HTERT RPE-1 (cell line): Measurements from ENCODE around the gene NAALADL2.
"Not testable (repeated sequence)": the region's sequence is repeated elsewhere in the genome, so short reads cannot be mapped to it uniquely, and the experiment has no call there.

ENCODE experiments used
- in situ Hi-C: fragments of 300-500 bp; cut with MboI; formaldehyde crosslinking; loops from 4 replicates; pipeline ENCODE4 v1.14.3; 2020; ENCODE audit warnings: low sequenced_read_pairs

NAALADL2 gene

DNA sequence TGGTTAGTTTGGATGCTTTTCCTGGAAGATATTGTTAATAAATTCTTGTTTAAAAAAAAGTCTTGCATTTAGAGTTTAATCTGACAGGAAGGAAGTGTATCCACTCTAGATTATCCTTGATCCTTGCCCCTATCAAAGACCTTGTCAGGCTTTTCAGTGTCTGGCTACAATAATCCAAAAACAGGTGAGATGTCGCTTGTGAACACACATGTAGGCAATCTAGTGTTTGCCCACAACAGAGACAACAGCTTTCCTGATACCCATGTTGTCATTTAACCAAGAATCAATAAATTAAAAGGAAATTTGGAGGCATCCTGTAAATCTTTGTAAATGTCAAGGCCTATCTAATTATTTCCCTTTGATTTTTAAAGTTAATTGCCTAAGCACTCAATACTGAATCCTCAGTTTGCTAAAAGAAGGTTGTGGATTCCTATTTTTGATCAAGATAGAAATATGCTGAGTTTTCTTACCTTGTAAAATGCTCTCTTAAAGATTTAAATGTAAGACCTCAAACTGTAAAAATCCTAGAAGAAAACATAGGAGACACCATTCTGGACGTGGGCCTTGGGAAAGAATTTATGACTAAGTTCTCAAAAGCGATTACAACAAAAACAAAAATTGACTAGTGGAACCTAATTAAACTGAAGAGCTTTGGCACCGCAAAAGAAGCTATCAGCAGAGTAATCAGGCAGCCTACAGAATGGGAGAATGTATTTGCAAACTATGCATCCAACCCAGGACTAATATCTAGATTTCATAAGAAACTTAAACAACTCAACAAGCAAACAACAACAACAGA is 207.7 kb downstream of the NAALADL2 start:
- in situ Hi-C loops = no loop called here

DNA sequence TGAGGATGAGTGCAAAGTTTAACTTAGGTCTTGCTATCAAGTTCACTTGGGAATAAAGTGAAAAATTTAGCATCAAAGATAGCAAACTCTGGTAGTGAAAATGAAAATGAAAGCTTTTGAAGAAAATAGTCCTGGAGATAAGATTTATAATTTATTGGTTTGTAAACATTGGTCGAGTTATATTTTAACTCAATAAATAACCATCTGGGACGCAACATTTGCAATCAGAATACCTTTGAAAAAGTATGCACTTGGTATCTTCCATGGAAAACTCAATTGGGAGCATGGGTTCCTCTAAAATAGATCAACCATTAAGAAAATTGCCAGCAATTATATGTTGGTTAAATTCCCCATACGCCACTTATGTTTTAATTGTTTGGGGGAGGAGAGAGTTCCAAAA is 209.5 kb downstream of the NAALADL2 start:
- in situ Hi-C loops = no loop called here

DNA sequence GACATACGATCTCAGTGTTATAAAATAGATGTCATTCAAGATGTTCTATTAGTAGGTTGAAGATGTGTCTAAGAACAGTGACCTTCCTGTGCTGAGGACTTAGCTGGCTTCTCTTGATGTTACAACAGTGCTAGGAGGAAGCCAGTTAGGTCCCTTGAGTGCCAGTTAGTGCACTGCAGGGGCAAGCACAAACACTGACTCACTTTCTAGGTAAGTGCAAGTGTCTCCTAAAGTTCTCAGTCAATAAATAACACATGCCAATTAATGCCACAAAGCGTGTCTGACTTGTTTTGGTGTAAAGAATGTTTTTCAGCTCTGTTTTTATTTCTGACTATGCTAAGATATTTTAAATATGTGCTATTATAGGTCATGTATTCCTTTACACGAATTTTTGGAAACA is 211.8 kb downstream of the NAALADL2 start:
- in situ Hi-C loops = no loop called here

DNA sequence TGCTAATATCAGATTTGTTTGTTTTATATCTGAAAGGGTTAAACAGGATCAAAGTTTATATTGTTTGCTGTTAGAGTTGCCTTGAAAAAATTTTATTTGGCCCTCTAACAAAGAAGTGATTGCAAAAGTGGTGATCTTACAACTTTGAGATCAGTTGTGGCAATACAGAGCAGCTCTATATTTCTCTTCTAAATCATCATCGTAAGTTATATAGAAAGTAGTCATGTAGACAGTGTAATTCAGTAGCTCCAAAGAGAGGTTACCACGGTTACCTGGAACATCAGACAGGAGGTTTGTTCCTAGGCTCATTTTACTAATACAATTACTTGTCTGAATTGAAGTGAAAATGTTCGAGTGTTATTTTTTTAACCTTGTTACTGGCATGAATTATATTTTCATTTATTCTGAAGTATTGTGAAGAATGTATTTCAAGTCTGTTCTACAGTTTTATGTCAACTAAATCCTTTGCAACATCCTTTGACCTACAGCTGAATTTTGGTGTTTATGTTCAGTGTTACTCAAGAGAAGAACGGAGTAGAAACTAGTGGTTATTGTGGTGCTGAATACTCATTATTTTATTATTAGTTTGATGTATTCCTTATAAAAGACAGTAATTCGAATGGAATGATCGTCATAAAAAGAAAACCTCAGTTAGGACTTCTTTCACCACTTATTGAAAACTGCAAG is 214.2 kb downstream of the NAALADL2 start:
- in situ Hi-C loops = no loop called here

DNA sequence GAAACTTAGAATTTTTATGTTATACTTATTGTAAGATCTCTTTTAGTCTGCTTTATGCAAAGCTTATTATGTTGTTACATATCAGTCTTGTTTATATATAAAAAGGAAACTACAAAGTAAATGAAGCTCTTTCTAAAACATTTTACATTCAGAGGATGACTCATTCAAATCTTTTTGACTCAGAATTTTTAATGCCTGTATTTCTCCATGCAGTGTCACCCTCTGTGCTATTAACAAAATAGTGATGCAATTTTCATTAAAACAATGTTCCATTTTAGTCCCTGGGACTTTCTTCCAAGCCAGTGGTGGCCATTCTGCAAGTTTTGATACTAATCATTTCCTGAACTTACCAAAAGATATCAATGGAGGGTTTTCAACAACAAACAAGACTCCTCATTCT is 216.1 kb downstream of the NAALADL2 start:
- in situ Hi-C loops = no loop called here

DNA sequence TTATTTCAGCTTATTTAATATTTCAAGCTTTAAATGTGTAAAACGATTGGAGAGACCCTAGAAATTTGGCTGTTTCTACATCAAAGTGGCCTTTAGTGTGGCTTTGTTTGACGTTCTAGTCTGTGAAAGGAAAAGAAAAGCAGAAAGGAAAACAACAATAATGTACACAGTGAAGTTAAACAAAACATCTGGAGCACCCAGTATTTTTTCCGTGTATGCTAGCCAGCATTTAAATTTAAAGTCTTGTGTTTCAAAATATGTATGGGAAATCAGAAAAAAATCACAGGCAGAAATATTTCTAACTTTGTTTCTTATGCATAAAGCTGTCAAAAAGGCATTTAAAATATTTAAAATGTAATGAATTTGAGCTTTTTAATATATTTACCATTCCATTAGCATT is 218.1 kb downstream of the NAALADL2 start:
- in situ Hi-C loops = no loop called here

DNA sequence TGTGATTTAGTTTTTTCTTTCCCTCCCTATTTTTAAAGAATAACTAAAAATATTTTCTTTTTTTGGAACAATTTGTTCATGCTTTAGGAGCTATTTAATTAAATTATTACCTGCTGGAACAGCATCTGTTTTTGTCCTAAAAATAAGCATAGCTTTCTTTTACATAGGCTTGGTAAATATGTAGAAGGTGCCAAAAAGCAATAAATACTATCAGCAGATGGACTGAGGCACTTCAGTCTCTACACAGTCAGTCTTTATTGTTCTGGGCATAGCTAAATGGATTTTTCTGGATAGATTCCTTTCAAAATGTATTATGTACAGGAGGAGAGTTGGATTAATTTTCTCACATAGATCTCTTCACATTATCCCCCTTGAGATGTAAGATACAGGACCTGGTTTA is 223.5 kb downstream of the NAALADL2 start:
- in situ Hi-C loops = no loop called here

DNA sequence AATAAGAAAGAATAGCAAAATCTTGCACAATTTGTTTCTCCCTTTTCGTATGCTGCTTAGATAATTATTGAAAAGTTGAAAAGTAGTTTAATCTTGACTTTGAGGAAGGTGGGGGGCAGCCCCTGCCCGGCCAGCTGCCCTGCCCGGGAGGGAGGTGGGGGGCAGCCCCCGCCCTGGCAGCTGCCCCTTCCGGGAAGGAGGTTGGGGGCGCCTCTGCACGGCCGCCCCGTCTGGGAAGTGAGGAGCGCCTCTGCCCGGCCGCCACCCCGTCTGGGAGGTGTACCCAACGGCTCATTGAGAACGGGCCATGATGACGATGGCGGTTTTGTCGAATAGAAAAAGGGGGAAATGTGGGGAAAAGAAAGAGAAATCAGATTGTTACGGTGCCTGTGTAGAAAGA is 228.0 kb downstream of the NAALADL2 start:
- in situ Hi-C loops = not testable (repeated sequence)

DNA sequence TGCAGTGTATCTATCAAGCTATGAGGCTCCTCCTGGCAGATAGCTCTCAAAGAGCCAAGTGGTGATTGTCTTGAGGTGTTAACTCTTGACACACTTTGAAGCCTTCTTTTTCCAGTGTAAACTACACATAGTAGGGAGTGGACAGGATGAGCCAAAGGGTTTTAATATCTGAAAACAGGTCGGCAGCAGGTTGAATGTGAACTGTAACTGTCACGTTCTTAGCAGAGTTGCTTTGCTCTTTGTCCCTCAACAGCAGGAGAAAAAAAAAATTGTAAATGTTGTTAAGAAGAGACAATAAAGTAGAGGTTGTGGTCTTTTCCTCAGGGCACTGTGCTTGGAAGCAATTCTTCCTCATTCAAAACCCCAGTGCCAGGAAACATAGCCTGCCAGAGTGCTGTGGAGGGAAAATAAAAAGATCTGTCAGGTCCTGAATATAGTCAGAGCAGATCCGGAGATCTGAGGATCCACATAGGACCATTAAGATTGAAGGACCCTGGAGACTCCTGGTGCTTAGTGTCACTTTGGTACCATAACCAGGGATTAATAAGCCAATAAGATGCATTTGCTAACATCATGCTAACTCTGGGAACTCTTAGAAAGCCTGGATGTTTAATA is 229.7 kb downstream of the NAALADL2 start:
- in situ Hi-C loops = no loop called here

DNA sequence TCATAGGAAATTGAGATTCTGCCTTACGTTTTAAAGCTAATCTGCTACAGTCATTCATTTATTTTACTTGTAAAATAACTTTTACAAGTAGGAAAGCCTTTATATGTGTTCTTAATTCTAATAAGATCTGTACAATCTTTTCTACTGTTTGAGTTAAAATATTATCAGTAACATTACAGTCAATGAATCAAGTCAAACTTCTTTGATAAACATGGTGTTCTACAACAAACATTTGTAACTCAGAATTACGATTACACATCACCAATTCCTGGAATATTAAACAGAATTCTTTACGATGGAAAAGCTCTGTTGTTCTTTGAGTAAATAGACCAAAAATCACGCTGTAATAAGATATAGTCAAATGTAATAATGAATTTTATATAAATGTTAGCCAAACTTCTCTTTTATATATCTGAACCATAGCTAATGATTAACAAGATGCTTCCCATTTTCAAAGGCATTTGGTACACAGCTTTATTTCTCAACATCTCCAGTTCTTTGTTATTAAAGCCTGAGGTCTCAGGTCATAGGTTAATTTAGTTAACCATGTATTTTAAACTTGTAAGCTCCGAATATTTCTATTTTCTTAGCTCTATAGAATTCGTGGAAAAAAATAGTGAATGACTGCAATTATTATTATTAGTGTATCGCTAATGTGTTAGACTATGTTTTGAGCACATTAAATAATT is 232.4 kb downstream of the NAALADL2 start:
- in situ Hi-C loops = no loop called here

DNA sequence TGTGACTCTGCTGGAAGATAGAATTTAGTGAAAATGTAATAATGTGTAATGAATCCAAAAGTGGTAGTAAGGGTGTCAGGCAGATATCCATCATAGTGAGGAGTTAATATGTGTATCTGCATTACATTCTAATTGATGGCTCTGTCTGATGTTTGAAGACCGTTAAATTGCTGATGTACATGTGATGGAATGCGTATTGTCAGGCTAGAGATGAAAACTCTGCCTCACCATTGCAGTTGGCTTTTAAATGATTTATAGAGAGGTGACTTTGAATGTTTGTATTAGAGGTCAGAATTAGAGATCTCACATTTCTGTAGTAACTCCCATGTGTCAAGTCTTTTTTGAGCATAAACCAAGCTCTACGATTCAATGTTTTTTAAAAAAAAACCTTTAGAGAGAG is 234.6 kb downstream of the NAALADL2 start:
- in situ Hi-C loops = no loop called here

DNA sequence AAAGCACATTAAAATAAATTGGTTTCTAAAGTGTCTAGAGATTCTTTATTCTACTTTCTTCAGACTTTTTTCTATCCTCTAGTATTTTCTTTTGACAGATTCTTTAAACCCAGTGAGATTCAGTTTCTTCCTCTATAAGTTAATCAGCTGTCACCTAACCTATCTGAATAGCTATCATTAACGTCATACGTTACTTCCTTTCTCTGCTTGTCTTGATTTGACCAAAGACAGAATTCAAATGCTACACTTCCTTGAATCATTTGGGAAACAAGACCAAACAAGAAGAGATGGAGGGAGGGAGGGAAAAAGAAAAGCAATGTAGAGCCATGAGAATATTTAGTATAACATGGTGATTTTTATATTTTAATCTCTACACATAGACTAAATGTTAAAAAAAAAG is 235.2 kb downstream of the NAALADL2 start:
- in situ Hi-C loops = no loop called here

DNA sequence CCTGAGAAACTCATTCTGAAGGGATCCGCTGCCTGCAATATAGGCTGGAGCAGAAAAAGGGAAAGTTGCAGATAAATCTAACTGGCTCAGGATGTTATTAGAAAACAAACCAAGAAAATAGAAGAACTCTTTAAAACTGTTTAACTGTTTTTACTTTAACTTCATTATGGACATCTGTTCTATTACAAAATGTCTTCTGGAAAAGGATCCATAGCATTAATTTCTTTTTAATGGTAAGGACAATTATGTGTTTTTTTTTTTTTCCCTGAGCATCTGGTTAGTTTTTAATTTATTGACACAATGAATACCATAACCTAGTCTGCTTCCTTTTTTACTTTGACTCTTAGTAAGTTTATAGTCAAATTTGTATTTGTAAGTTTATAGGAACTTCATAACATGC is 239.5 kb downstream of the NAALADL2 start:
- in situ Hi-C loops = no loop called here

DNA sequence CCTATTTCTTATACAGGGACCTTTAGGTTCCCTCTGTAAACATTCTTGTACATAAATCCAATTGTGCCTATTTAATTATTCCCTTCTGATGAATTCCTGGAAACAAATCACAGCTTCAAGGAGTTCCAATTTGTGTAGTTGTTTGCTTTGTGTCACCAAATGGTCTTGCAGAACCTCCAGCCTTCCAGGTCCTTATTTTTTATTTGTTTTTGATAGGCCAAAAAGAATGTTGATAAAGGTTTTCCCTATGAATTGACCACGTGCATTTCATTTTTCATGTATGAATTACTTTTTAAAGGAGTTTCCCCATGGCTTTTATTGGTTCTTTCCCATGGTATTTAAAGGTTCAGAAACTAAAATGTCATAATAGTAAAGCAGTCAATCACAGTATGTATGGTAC is 243.0 kb downstream of the NAALADL2 start:
- in situ Hi-C loops = no loop called here

DNA sequence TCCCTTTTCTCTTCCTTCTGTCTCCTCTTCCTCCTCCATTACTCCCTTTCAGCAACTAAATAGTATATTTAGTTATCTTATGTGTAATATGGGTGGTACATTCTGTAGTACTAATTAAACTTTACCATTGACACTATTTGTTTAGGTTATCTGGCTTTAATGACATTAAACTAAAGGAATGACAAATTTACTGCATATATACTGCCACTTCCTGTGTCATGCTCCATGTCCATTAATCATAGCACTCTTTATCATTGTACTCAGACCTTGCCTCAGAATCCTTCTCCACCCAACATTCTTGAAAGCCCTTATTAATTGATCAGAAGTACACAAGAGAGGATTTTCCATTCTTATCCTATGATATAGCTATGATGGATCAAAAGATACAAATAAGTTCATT is 244.2 kb downstream of the NAALADL2 start:
- in situ Hi-C loops = no loop called here

DNA sequence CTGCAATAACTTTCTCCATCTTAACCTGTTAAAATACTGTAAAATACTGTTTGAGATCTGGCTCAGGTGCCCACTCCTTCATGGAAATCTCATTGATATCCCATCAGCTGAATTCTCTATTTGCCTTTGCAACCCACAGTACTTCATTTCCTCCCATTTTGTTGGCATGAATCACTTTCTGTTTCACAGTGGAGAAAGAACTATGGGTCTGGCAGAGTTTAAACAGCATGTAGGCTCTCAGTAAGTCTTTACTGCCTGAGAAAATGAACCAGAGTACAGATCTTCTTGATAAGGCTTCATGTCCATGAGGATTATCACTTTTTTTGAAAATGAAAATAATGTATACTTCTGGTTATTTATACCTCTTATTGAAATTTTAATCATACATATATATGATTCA is 245.9 kb downstream of the NAALADL2 start:
- in situ Hi-C loops = no loop called here

DNA sequence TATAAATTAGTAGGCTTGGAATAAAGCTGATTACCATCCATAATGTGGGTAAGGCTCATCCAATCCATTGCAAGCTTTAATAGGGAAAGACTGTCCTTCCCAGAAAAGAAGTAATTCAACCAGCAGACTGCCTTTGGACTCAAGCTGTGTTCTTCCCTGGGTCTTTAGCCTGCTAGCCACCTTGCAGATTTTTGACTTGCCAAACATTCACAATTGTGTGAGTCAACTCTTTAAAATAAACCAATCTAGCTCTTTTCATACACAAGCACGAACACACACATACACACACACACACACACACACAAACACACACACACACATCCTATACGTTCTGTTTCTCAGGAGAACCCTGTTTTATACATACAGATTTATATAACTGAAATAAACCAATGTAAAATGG is 248.1 kb downstream of the NAALADL2 start:
- in situ Hi-C loops = no loop called here

DNA sequence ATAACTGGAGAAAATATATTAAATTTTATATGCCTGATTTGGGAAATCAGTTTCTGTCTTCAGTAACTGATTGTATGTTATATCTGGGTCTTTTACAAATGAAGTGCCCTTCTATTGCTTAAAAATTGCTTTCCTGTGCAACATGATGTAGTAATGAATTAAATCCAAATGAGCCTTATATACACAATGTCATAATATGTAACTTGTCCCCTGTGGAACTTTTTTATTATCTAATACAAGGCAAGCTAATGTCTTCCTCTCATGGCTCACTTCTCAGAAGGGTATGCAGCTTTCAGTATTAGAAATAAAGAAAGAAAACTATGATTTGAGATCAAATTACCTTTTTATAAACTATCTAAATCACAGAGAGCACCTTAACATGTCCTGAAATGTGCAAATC is 248.9 kb downstream of the NAALADL2 start:
- in situ Hi-C loops = no loop called here

DNA sequence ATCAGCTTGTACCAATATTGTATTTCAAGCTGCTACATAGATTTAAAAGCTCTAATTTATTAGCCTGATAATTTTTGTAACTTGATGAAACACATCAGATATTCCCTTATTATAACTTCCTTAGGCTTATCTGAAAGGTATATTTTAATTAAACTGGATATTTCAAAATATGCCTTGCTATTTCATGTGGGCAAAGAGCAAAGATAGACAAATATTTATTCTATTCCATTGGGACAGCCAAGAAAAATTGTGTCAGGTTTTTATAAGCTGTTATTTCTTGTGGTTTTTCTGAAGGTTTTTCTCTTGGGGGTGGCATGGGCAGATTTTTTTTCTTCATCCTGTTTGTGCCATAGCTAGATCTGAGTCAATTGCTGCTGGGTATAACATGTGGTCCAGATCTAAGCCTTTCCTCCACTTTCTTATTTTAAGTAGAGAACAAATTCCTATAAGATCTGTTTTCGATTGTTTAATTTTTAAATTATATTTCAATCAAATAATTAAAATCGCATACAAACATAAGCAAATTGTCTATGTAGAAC is 249.5 kb downstream of the NAALADL2 start:
- in situ Hi-C loops = no loop called here

DNA sequence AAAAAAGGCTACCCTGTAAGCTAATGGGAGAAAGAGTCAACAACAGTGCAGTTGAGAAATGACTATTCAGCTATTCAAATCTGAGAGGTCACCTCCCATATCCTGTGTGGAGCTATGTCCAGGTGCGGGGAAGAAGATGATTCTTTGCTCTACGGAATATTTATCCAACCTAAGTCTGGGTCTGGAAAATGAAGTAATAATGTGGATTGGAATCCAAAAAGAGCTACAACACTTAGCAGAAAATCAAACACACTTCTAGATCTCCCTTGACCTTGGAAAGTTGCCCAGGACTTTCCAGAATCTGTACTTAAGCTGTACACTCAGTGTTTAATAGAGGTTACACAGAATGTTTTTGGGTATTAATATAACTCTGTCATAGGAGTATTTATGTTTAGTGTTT is 251.9 kb downstream of the NAALADL2 start:
- in situ Hi-C loops = no loop called here

DNA sequence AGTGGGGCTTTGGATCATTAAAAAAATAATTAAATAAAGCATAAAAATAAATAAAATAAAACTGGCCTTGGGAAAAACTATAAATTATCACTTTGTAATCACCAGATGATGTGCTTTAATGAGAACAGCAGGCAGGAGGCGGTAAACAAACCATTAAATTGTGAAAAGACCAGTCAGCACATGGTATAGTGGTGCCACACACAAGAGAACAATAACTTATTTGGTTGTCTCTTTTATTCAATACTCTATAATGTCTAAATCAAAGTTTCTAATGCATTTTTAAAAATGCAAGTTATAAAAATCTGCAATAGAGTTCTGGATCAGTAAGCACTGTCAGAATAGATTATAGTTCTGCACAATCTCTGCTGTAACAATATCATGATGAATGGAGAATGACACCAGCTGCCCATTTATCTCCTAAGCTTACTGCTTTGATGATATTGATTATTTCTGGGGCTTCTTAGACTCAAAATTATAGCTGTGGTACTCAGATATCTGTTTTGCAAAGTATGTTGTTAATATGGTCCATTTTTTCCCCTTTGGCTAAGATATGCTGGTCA is 259.3 kb downstream of the NAALADL2 start:
- in situ Hi-C loops = no loop called here
